Ovary (tissue), 3 donors: Measurements from ENCODE around the gene CCDC88A.

Experiments
- POLR2A ChIP-seq: fragments of 450-650 bp; IDR thresholded peaks from one replicate; pipeline ENCODE4 v1.6.1; 2017; ENCODE audit warnings: antibody characterized with exemption, mild to moderate bottlenecking, moderate library complexity
- TF ChIP-seq, protein P1 (sequence below), 3 donors: fragments of 450-650 bp in 2 of 3; fragments of 200-600 bp in 1 of 3; IDR thresholded peaks; one replicate each; pipeline versions ENCODE4 v1.5.1 to v1.8.0; 2016 to 2022; ENCODE audit warnings: antibody characterized with exemption in 3 of 3, mild to moderate bottlenecking in 1 of 3
- donor health status: DM: no; HTN: no; CAD: no.

DNA sequence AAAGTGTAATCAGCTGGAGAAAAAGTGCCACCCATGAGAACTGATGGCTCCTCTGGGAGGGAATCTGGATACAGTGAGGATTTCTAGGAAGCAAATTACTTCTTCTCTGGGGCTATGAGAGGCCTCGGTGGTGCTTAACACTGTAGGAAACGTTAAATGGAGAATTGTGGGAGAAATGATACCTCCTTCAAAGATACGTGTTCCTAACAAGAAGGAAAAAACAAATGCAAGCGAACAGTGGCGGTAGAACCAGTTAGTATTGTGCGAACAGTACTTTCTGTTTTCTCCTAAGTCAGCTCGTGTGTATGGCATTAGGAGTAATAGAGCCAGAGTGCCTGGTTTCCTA lies 150.0 kb downstream of the CCDC88A start:
- TF ChIP-seq, protein P1, sequence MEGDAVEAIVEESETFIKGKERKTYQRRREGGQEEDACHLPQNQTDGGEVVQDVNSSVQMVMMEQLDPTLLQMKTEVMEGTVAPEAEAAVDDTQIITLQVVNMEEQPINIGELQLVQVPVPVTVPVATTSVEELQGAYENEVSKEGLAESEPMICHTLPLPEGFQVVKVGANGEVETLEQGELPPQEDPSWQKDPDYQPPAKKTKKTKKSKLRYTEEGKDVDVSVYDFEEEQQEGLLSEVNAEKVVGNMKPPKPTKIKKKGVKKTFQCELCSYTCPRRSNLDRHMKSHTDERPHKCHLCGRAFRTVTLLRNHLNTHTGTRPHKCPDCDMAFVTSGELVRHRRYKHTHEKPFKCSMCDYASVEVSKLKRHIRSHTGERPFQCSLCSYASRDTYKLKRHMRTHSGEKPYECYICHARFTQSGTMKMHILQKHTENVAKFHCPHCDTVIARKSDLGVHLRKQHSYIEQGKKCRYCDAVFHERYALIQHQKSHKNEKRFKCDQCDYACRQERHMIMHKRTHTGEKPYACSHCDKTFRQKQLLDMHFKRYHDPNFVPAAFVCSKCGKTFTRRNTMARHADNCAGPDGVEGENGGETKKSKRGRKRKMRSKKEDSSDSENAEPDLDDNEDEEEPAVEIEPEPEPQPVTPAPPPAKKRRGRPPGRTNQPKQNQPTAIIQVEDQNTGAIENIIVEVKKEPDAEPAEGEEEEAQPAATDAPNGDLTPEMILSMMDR (IDR thresholded peaks at IDR 0.05) = no peak
- TF ChIP-seq POLR2A = no peak
